ENCODE measurements around the gene PAX2.

DNA sequence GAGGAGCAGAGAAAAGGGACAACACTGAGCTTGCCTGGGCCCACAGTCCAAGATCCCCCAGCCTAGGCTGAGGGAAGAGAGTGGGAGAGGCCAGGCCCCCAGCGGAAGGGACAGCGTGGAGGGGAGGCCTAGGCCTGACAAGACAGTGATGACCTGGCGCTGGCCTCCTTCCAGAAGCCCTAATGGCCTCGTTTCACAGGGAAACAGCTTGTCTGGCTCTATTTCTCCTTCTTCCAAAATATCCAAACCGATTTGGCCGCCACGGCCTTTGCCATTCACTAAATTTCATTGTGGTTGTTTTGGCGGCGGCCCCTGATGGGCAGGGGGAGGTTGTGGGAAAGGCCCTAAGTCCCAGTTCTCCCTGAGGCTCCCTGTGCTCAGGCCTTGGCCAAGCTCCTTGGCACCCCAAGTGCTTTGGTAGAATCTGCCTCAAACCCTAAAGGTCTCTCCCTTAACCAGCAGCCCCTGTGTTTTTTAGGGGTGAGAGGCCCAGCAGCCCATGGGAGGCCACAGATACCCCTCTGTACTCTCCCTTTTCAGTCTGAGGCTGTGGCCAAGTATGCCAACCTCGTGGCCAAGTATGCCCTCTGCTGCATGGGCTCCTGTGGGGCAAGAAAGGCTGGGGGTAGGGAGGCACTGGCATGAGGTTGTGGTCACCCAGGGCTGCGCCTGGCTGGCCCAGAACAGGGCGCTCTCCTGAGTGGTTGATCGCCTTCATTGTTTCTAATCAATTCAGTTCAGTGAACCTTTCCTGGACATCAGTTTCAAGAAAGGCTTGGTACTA is 37.3 kb downstream of the PAX2 start:
- TF ChIP-seq POLR2A (IDR thresholded peaks at IDR 0.05) (no peak), POLR2AphosphoS5 (IDR thresholded peaks at IDR 0.05) (no peak)
- TF ChIP-seq, protein P1, sequence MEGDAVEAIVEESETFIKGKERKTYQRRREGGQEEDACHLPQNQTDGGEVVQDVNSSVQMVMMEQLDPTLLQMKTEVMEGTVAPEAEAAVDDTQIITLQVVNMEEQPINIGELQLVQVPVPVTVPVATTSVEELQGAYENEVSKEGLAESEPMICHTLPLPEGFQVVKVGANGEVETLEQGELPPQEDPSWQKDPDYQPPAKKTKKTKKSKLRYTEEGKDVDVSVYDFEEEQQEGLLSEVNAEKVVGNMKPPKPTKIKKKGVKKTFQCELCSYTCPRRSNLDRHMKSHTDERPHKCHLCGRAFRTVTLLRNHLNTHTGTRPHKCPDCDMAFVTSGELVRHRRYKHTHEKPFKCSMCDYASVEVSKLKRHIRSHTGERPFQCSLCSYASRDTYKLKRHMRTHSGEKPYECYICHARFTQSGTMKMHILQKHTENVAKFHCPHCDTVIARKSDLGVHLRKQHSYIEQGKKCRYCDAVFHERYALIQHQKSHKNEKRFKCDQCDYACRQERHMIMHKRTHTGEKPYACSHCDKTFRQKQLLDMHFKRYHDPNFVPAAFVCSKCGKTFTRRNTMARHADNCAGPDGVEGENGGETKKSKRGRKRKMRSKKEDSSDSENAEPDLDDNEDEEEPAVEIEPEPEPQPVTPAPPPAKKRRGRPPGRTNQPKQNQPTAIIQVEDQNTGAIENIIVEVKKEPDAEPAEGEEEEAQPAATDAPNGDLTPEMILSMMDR (IDR thresholded peaks at IDR 0.05), result no peak
